Motor neuron (in vitro differentiated cells): ENCODE data around the gene IGLL5. TPM values are rescaled to one million over a fixed set of nuclear protein-coding genes. Genes with fewer than 3 reads are reported as not detected.

ENCODE experiments used
- ATAC-seq, 8 experiments: fragments of 200-7000 bp; cut with Tn5 transposase; replicated peaks in 6 of 8; 2 replicates each; pipeline ENCODE4 v1.8.0; 2021; ENCODE audit warnings: mild to moderate bottlenecking in 8 of 8, moderate library complexity in 8 of 8
- H3K27ac ChIP-seq, 2 donors: fragments of 250-450 bp; sonication (Bioruptor Pico); 2 replicates each; pipeline ENCODE4 v1.9.0; 2021; ENCODE audit warnings: antibody characterized with exemption in 2 of 2, mild to moderate bottlenecking in 2 of 2, moderate library complexity in 1 of 2
- H3K4me1 ChIP-seq, 2 donors: fragments of 250-450 bp; sonication (Bioruptor Pico); replicated peaks in 1 of 2; 2 replicates each; pipeline ENCODE4 v1.6.1; 2021; ENCODE audit warnings: antibody characterized with exemption in 2 of 2, mild to moderate bottlenecking in 2 of 2, moderate library complexity in 1 of 2
- H3K4me3 ChIP-seq, 5 donors: fragments of 250-450 bp; sonication (Bioruptor Pico); 2 replicates each; pipeline ENCODE4 v1.9.0; 2021; ENCODE audit warnings: antibody characterized with exemption in 5 of 5, mild to moderate bottlenecking in 5 of 5, moderate library complexity in 4 of 5
- WGBS, 10 experiments: fragments of 450-650 bp; shearing (Covaris generic); methylation state at CpG; one replicate each; pipeline ENCODE4 v1.0.0; 2022; 5-methylcytosine and 5-hydroxymethylcytosine counted together
- in situ Hi-C, 9 experiments: fragments of 400-800 bp; cut with MboI; loops; one replicate each; pipeline ENCODE4 v1.15.0; 2021; ENCODE audit warnings: low sequenced_read_pairs in 9 of 9, low pct_unique_long_range_greater_than_20kb in 2 of 9; ENCODE audit not compliant: unreplicated experiment in 9 of 9
- total RNA-seq, 8 experiments: library from RNA; unstranded; fragments of 300-600 nt; gene quantifications; 2 replicates each; pipeline versions ENCODE4 v1.2.3 to v1.2.4, GENCODE V29; 2022

IGLL5 gene
- total RNA-seq, 8 experiments from 2014 or later: 0.13 to 0.62 (median 0.25) TPM; not detected in 5

- Histone ChIP-seq H3K4me3 (no peak overlapping the region), H3K4me1 (no peaks in the 10 kb centered on the region), H3K27ac (peak overlapping the region; percentile 43 to 64)
- ATAC-seq: peak in 3 of 8 experiments; percentile 16 to 36 (median 27)
- 13 to 80% (median 65%) methylated on average over 2 to 6 of the region's 8 CpGs; no CpG with 5 or more reads in 1 of the 10 experiments for WGBS, 10 experiments
- in situ Hi-C loops: no loop called here
Measured at GRCh38 chr22:22870577-22871404, 16.8 kb upstream of the IGLL5 start.

- 20 to 90% (median 53%) methylated on average over 1 to 4 of the region's 10 CpGs; no CpG with 5 or more reads in 5 of the 10 experiments for WGBS, 10 experiments
- peak overlapping the region; percentile 25 to 64 for H3K27ac ChIP-seq
- no peaks in the 10 kb centered on the region for H3K4me1 ChIP-seq
- H3K4me3 ChIP-seq: no peak overlapping the region
- in situ Hi-C loops: no loop called here
- no peak for ATAC-seq
Measured at GRCh38 chr22:22871536-22872278, 15.9 kb upstream of the IGLL5 start.

GRCh38 chr22:22872722-22873708, 14.6 kb upstream of the IGLL5 start:
- 0 to 62% (median 22%) methylated on average over 1 to 6 of the region's 8 CpGs; no CpG with 5 or more reads in 4 of the 10 experiments for WGBS, 10 experiments
- ATAC-seq: no peak
- in situ Hi-C loops: no loop called here
- Histone ChIP-seq H3K27ac (peak overlapping the region in 1 of 2 donors; percentile 30), H3K4me1 (no peaks in the 10 kb centered on the region), H3K4me3 (no peak overlapping the region)

GRCh38 chr22:22877523-22878210, 9.9 kb upstream of the IGLL5 start:
- ATAC-seq: peak in 3 of 8 experiments; percentile 76 to 95 (median 79)
- Histone ChIP-seq H3K4me1 (no peaks in the 10 kb centered on the region), H3K27ac (peak overlapping the region; percentile 39 to 67), H3K4me3 (no peak overlapping the region)
- in situ Hi-C loops: no loop called here
- 0 to 60% (median 24%) methylated on average over 1 to 4 of the region's 7 CpGs; no CpG with 5 or more reads in 5 of the 10 experiments for WGBS, 10 experiments

GRCh38 chr22:22878211-22878570, 9.4 kb upstream of the IGLL5 start:
- Histone ChIP-seq H3K4me3 (no peak overlapping the region), H3K27ac (peak overlapping the region in 1 of 2 donors; percentile 67), H3K4me1 (no peaks in the 10 kb centered on the region)
- in situ Hi-C loops: no loop called here
- no peak for ATAC-seq
- WGBS, 10 experiments: 0 to 60% (median 10%) methylated on average over 1 to 2 of the region's 2 CpGs; no CpG with 5 or more reads in 3 of the 10 experiments

GRCh38 chr22:22878801-22879674, 8.6 kb upstream of the IGLL5 start:
- ATAC-seq: no peak
- in situ Hi-C loops: no loop called here
- Histone ChIP-seq H3K4me1 (no peaks in the 10 kb centered on the region), H3K4me3 (no peak overlapping the region), H3K27ac (peak overlapping the region in 1 of 2 donors; percentile 33)
- 0 to 80% (median 38%) methylated on average over 1 to 6 of the region's 11 CpGs; no CpG with 5 or more reads in 2 of the 10 experiments for WGBS, 10 experiments

GRCh38 chr22:22879675-22880155, 7.9 kb upstream of the IGLL5 start:
- in situ Hi-C loops: no loop called here
- H3K4me1 ChIP-seq: no peaks in the 10 kb centered on the region
- 0 to 65% (median 51%) methylated on average over 1 to 5 of the region's 5 CpGs; no CpG with 5 or more reads in 3 of the 10 experiments for WGBS, 10 experiments
- peak overlapping the region in 1 of 2 donors; percentile 67 for H3K27ac ChIP-seq
- H3K4me3 ChIP-seq: no peak overlapping the region
- no peak for ATAC-seq

- ATAC-seq: no peak
- H3K27ac ChIP-seq: peak overlapping the region in 1 of 2 donors; percentile 65
- 19 to 77% (median 43%) methylated on average over 1 to 4 of the region's 9 CpGs; no CpG with 5 or more reads in 6 of the 10 experiments for WGBS, 10 experiments
- in situ Hi-C loops: no loop called here
- H3K4me3 ChIP-seq: no peak overlapping the region
- no peaks in the 10 kb centered on the region for H3K4me1 ChIP-seq
Measured at GRCh38 chr22:22880645-22881044, 7.0 kb upstream of the IGLL5 start.

- in situ Hi-C loops: no loop called here
- no peak for ATAC-seq
- Histone ChIP-seq H3K4me3 (no peak overlapping the region), H3K4me1 (no peaks in the 10 kb centered on the region), H3K27ac (peak overlapping the region in 1 of 2 donors; percentile 65)
- WGBS, 10 experiments: 0 to 63% (median 40%) methylated on average over 1 to 7 of the region's 10 CpGs; no CpG with 5 or more reads in 3 of the 10 experiments
Measured at GRCh38 chr22:22881116-22882000, 6.3 kb upstream of the IGLL5 start.

- WGBS, 10 experiments: 20 to 73% (median 60%) methylated on average over 1 to 6 of the region's 6 CpGs; no CpG with 5 or more reads in 3 of the 10 experiments
- no peaks in the 10 kb centered on the region for H3K4me1 ChIP-seq
- in situ Hi-C loops: no loop called here
- ATAC-seq: peak in 3 of 8 experiments; percentile 69 to 75 (median 72)
- peak overlapping the region; percentile 33 to 65 for H3K27ac ChIP-seq
- no peak overlapping the region for H3K4me3 ChIP-seq
Measured at GRCh38 chr22:22882033-22882717, 5.4 kb upstream of the IGLL5 start.
